ENCODE results near the gene TF.
"Not testable (repeated sequence)": the region's sequence is repeated elsewhere in the genome, so short reads cannot be mapped to it uniquely, and the experiment has no call there.

The TF gene

DNA sequence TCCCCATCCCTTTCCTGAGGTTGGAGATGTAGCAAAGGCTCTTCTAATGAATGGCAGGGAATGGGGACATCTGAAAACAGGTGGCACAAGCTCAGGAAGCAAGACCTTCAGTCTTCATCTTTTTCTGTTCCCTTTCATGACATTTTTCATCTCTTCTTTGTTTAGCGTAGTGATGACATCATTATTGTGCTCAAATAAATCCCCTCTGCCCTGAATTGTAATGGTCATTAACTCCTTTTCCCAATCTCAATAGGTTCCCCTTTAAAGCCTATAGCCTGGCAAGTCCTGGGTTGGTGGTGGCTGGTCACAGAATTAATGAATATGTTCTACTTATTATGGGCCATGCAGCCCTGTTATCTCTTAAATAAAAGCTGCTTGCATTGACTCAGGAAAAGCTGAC lies 21.4 kb downstream of the TF start:
- DNase-seq (ENCODE audit: low spot score): no peak

GRCh38 chr3:133769536-133769935 lies 23.3 kb downstream of the TF start:
- no peak for DNase-seq (ENCODE audit: low spot score)

DNA sequence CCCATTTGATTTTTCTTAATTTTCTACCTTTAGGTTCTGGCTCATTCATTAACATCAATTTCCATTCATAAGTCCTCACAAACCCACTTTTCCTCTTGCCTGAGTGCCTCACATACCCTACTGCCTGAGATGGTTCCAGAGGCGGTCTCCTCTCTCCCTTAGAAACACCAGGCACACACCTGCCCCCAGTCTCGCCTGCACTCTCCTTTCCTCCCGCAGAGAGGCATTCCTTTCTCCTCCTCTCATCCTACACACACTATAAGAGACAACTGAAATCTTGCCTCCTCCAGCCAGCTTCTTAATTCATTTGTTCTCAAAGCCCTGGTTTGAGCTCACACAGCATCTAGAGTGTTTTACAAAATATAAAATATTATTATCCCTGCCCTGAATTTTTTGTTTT lies 27.5 kb downstream of the TF start:
- DNase-seq (ENCODE audit: low spot score): no peak

DNA sequence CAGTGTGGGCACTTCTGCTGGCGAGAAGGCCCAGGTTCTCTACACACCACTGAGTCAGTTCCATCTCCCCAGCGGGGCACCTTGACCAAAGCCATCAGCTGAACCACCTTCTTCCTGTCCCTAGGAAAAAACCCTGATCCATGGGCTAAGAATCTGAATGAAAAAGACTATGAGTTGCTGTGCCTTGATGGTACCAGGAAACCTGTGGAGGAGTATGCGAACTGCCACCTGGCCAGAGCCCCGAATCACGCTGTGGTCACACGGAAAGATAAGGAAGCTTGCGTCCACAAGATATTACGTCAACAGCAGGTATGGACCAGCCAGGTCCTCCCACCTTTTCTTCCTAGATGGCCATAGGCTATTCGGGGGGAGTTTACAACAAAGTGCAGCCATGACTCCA lies 29.1 kb downstream of the TF start:
- DNase-seq (ENCODE audit: low spot score): no peak

- DNase-seq (ENCODE audit: low spot score): no peak
These were observed 29.6 kb downstream of the TF start for GRCh38 chr3:133775835-133776234.

GRCh38 chr3:133776794-133777438 lies 30.7 kb downstream of the TF start:
- DNase-seq (ENCODE audit: low spot score): no peak

DNA sequence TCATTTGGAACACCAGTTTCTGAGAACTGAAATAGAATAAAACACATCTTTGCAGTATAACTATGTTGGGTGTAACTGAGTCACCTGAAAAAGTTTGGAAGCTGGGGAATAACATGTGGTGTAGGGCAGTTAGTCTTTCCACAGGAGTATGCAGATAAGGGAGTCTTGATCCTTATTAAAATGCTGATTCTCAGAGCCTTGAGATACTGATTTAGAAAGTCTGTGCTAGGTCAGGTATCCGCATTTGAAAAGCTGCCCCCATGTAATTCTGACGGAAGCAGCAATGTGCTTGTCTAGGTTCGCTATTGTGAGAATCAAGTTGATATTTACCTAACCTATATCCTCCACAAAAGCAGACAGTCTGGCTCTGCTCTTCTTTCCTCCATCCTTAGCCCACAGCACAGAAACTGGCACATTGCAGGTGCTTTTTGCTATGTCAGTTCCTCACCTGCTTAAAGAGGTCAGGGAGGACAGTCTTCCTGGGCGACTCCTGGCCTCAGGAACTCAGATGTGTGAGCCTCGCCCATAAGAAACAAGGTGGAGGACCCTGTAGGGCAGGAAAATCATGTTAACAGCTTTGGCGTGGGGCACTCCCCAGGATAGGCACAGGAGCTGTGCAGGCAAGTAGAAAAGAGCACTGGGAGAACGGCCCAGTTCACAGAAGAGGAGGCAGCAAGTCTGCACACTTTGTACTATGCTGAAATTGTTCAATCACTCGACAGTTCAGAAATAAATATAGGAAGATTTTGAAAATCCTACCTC lies 31.8 kb downstream of the TF start:
- DNase-seq (ENCODE audit: low spot score): no peak

GRCh38 chr3:133779626-133780203 lies 33.5 kb downstream of the TF start:
- no peak for DNase-seq (ENCODE audit: low spot score)

GRCh38 chr3:133780756-133781155 lies 34.6 kb downstream of the TF start:
- DNase-seq (ENCODE audit: low spot score): not testable (repeated sequence)

DNA sequence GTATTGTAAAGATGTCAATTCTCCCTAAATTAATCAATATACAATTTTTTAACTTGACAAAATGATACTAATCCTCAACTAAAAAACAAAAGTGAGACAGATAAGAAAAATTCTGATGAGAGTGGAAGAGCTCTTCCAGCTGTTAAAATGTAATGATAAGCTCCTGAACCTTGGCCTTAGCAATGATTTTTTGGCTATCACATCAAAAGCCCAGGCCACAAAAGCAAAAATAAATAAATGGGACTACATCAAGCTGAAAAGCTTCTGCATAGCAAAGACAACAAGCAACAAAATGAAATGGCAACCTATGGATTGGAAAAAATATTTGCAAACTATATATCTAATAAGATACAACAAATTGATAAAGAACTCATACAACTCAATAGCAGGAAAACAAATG lies 35.4 kb downstream of the TF start:
- DNase-seq (ENCODE audit: low spot score): no peak

DNA sequence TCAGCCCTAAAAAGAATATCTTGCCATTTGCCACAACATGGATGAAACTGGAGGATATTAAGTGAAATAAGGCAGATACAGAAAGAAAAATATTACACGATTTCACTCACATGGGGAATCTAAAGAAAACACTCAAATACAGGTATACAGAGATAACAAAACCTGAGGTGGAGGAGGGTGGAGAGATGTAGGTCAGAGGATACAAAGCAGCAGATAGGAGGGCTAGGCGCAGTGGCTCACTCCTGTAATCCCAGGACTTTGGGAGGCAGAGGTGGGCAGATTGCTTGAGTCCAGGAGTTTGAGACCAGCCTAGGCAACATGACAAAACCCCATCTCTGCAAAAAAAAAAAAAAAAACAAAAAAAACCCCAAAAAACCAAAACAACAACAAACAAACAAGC lies 36.3 kb downstream of the TF start:
- no peak for DNase-seq (ENCODE audit: low spot score)

DNA sequence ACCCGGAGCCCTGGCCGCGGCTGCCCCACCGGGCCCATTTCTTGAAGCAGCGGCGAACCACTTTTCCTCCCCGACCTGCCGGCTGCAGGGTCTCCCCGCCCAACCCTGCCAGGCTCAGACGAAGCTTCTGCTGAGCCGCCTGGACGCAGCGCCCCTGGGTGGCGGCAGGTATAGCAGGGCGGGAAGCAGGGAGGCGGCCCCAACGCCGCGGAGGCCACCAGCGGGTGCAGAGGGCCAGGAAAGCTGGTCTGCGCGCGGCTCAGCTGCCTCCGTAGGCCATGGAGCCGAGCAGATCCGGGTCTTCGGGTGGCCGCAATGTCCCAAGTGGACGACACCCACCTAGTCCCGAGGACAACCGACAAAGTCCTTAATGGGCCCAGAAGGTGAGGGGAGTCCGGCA lies 37.6 kb downstream of the TF start:
- no peak for DNase-seq (ENCODE audit: low spot score)

DNA sequence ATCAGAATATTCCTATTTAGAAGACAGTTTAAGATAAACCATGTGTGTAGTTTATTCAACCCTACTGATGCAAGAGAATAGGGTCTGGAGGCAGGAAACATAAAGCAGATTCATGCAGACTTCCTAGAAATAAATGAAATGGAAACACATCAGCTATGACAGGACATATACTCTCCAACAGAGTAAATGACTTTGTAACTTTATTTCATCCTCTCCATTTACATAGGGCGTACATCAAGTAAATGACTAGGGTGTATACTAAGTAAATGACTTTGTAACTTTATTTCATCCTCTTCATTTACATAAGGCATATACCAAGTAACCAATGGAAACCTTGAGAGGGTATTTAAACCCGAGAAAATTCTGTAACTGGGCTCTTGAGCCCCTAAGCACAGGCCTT lies 41.8 kb downstream of the TF start:
- no peak for DNase-seq (ENCODE audit: low spot score)

DNA sequence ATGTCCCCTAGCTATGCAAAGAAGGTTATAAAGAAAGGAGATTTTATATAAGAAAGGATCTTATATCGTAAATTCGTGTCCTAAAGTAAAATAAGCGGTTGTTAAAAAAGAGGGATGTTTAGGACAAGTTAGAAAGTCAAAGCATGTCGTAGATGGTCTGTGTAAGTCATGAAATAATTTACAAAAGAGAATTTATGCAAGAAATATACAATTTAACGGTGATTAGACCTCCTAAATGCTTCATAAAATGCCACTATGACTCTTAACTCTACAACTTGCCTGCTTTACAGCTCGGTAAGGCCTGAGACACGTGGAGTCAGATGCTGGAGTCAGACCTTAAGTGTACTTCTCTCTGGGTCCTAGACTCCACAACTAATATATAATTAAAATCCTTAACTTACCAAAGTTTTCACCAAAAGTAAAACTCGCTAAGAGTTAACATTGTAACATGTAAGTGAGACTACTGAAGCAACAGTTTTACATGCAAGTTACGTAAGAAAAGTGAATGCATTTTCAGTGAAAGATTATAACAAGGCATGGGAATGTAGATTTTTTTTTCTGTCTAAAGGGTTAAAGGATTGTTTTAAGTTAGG lies 46.1 kb downstream of the TF start:
- DNase-seq (ENCODE audit: low spot score): no peak

GRCh38 chr3:133797396-133798105 lies 51.4 kb downstream of the TF start:
- no peak for DNase-seq (ENCODE audit: low spot score)

- DNase-seq (ENCODE audit: low spot score): no peak
These were observed 53.8 kb downstream of the TF start for GRCh38 chr3:133799794-133800585.

- no peak for DNase-seq (ENCODE audit: low spot score)
These were observed 57.3 kb downstream of the TF start for GRCh38 chr3:133803469-133803868.

GRCh38 chr3:133804896-133805295 lies 58.7 kb downstream of the TF start:
- DNase-seq (ENCODE audit: low spot score): no peak

GRCh38 chr3:133805384-133805701 lies 59.1 kb downstream of the TF start:
- no peak for DNase-seq (ENCODE audit: low spot score)

DNA sequence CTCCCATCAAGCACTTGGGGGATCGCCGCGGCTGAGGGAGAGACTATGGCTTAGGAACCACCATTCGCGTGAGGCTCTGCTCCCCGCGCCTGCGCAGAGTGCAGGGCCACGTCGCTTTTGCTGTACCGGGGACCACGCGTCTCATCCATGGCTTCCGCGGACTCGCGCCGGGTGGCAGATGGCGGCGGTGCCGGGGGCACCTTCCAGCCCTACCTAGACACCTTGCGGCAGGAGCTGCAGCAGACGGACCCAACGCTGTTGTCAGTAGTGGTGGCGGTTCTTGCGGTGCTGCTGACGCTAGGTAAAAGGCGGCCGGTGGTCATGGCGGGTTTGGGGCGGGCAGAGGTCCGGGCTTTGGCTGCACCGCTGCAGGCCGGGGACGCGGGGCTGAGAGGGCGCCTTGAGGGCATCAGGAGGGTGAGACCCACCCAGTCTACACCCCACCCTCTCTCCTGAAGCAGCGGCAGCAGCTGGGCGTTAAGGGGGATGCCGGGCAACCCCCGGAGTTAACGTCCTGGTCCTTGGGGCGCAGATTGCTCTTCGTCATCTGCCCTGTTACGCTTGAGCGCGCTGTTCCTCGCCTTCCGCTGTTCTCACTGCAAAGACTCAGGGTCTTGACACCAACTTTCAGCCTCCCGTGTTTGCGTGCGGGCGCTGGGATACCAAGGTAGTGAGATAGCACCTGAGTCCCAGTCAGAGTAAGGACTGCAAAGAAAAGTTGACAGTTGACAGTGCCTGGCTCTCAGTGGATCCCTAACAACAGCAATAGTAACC lies 59.7 kb downstream of the TF start, which contains the start of gene SRPRB:
Gene SRPRB, plus strand, starts transcription at position 114 of the 774 bp plus-strand sequence. Its CDS starts 34 bp downstream, at position 148.
- peak; percentile 97 for DNase-seq (ENCODE audit: low spot score)

DNA sequence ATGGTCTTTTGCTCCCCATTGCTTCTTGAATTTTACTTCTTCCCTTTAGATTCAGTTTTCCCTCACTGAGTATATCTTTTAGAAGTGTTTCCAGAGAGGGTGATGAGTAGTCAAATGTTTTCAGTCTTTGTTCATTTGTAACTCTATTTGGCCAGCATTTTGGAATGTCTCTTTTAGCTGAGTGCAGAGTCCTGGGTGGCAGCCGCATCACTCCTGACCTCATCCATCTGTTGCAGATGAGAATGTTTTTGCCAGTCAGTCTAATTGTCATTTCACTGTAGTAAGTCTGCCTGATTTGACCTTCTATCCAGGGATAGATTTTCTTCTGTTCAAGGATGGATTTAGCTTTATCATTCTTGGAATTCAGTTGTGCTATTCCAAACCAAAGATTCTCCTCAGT lies 66.7 kb downstream of the TF start:
- no peak for DNase-seq (ENCODE audit: low spot score)
